Hindlimb muscle (tissue), 1 donor: Measurements from ENCODE around the gene LTB4R. TPM values are rescaled to one million over a fixed set of nuclear protein-coding genes. Genes with fewer than 3 reads are reported as not detected.
A peak's percentile ranks its signal among the peaks of the same experiment; 100 is the strongest.

Experiments used
- DNase-seq: peaks from one replicate; pipeline ENCODE4 v3.0.0-alpha.2; 2013
- polyA plus RNA-seq: library from polyadenylated mRNA; unstranded; fragments of 120-200 nt; gene quantifications from one replicate; pipeline ENCODE4 v1.2.1, GENCODE V29; 2013; ENCODE audit not compliant: insufficient read length

Gene LTB4R
- polyA plus RNA-seq, 1 donor: 3.5 TPM

DNA sequence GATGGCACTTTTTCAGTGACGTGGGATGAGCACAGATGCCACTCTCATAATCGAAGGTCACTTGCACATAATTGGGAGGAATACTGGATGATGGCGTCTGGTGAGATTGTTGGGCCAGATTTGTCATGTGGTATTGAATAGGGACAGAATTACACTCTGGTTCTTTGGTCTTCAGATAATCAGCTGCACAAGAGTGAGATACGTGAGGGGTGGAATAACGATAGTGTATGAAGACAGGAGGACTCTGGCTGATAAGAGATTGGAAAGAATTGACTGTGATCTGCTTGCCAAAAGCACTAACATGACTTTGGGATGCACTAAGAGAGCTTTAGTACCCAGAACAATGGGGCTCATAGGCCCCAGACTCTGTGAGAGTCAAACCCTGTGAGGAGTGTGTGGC, 32.9 kb upstream of the LTB4R start:
- no peak for DNase-seq

DNA sequence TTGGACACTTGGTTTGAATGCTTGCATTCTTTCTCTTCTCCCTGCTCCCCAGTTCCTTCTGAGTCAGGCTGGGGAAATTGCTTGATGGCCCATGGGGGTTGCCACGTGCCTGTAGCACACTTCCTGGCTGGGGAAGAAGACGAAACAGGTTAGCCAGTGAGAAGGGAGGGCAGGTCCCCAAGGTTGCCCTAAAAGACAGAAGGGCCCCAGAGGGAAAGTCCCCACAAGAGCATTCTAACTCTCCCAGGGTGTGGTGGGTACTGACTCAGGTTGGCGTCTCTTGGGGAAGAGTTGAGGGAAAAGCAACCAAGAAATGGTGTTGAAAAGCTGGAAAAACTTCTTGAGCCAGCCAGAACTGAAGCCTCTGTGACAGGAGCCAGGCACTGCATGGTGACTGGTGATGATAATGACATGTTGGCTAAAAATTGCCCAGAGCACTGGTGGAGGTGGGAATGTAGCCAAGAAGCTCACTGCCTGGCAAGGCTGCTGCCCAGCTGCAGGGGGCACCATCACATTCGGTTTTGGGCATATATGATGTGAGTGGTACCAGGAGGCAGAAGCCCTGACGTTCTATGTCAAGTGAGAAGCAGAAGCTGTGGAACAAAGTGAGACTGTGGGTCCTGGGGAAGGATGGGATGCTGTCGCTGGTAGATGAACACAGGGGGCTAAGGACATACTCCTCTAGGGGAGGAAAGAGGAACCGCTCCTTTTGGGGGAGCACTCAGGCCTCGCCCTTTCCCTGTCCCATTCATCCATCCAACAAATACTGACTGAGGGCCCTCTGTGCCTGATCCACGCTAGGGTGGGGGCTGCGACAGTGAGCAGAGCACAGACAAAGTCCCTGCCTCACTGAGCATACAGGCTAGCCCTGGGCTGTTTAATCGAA, 31.8 kb upstream of the LTB4R start:
- DNase-seq: no peak

DNA sequence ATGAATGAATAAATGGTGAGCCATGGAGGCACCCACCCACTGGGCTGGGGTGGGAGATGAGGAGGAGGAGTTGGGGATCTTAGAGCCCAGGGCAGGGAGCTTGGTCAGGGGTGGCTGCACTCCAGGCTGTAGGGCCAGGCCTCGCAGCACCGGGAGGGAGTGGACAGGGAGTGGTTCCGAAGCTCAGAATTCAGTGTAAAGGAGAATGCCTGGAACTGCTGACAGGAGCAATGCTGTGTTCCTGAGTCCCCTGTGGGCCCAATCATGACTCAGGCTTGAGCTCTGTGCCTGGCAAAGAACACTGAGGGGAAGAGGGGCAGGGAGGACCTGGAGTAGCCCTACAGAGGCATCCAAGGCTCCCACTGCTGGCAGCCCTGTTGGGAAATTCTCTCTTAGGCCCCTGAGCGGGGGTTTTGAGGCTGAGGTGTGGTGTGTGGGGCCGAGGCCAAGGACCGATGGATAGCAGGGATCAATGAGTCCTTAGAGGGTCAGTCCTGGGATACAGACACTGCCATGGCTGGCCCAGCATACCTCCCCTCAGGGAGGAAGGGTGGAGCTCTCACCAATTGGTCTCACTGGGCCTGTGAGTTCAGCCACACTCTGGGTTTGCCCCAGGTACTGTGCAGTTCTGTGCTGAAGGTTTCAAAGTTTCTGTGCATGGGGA, 30.4 kb upstream of the LTB4R start:
- DNase-seq: no peak

DNA sequence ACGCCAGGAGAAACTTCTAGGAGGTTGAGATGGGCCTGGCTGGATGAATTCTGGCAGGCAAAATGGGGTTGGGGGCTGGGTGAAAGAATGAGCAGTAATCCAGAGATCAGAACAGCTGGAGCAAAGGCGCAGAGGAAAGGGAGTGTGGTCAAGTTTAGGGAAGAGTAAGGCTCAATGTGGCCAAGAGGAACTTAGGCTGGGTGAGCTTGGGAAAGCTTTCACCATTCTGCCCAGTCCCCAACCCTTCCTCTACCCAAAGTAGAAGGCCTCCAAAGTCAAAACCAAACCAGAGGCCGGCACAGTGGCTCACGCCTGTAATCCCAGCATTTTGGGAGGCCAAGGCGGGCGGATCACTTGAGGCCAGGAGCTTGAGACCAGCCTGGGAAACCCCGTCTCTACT, 29.7 kb upstream of the LTB4R start:
- no peak for DNase-seq

DNA sequence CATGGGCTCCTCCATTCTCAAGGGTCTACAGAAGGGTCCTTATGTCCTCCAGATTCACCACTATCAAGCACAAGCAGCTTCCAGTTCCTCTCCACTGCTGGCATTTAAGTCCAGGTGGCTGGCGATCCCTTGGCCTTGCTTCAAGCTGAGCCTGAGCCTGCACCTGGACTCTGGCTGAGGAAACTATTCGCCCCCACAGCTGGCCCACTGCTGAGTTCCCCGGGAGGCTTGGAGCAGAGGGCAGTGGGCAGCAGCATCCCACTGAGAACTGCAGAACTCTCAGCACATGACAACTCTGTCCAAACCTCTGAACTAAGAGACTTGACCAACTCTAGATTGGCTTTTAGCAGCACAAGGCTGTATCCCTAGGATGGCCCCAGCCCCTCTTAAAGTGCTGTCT, 28.6 kb upstream of the LTB4R start:
- no peak for DNase-seq

DNA sequence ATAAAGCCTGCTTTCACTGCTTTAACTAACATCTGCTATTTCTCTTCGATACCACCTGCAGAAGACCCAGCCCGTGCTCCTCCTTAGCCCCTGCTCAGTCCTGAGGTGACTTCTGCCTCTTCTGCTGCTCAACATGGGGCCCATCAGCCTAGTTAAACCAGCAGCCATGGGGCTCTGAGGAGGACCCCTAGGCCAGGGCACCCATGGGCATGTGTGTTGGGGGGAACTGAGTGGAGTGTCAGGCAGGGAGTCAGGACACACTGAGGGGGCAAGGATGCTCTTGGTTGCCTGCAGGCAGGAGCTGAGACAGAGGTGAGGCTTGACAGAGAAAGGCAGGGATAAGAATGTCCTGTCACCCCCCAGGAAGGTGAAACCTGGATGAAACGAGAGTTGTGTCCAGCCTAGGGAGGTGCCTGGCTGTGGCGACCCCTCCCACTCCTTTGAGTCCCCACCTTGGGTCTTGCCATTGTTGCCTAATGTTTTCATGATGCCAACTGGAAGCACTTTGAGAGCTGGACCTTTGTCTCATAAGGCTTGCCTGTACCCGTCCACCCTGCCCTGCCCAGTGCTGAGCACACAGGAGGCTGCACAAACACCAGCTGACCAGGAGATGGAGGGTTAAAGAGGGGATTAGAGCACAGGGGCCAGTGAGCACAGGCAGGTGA, 27.4 kb upstream of the LTB4R start:
- no peak for DNase-seq

DNA sequence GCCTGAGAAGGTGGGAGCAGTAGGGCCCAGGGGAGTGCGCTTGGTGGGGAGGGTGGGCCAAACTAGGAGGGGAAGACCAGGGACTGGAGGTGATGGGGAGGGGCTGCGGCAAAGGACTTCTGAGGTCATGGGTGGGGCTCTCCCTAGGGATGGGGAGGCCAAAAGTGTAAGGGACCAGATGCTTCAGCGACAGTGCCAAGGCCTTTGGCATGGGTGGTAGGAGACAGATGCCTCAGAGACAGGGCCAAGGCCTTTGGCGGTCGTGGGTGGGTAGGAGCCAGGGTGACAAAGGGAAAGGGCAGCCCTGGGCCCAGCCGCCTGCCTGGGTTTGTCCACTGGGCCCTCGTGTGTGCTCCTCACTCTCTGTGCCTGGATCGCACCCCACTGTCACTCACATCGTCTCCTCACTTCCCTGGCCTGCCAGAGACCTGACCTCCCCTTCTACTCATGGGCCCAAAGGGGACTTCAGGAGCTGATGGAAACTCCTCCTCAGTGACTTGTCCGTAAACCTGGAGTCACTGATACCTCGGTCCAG, 26.7 kb upstream of the LTB4R start:
- no peak for DNase-seq

DNA sequence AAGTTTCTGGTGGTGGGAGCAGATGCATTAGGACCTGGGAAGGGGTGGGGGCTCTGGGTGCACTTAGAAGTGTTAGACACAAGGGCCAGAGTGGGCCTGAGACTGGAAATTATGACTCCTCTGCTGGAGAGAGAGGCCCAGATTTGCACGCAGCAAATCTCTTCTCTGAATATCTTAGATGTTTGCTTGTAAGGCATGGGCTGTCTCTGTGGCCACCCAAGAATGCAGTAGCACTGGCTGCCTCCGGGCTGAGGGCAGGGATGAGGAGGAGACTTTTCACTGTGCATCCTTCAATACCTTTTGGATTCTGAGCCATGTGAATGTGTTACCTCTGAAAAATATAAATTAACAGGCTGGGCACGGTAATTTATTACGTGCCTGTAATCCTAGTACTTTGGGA, 26.0 kb upstream of the LTB4R start:
- DNase-seq: no peak

DNA sequence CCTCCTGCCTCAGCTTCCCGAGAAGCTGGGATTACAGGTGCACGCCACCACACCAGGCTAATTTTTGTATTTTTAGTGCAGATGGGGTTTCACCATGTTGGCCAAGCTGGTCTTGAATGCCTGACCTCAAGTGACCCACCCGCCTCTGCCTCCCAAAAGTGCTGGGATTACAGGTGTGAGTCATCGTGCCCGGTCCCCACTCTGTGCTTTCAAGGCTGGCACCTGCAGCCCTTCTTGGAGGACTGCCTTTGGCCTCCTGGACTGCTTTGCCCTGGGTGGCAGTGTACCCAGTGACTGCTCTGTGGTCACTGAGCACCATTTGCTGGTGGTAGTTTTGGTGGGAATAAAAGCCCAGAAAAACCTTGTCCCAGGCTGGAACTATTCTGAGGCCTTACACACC, 24.3 kb upstream of the LTB4R start:
- no peak for DNase-seq

DNA sequence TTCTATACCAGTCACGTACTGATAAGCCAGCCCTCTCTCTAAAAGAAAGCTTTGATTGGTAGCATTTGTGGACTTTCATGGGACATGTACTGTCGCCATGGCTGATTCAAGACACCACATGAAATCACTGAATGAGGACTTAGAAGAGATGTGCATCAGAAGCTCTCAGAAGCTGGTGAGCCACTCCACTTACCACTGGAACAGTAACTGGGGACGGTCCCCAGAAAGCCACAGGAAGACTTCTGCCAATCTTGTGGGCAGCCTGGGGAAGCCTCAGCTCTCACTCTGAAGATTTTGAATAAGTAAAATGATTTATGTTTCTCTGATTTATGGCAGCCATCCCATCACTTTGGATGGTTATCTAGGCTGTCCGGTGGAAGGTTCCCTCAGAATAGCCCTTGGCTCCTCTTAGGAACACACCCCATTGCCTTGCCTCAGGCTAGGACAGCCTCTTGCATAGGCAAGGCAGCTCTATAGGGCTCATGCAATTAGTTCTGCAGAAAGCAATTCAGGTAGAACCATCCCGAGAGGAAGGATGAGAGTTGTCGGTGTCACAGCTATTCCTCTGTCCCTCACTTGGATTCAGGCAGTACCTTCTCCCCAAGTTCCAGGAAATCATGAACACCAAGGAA, 21.5 kb upstream of the LTB4R start:
- no peak for DNase-seq

DNA sequence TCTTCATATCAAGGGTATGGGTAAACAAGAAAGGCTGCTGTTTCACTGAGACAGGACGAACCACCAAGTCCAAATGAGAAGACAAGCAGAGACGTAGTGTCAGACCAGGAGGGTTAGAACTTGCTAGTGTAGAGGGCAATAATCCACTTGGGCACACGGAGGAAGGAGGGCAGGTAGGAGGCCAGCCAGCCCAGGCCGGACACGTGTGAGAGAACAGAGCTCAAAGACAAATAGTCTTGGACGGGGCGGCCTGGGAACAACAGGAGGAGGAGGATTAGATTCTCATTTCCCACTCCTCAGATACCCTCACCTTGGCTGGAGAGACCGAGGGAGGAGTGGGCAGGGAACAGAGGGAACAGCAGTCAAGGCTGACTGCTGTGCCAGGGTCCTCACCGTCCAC, 20.6 kb upstream of the LTB4R start:
- DNase-seq: no peak

DNA sequence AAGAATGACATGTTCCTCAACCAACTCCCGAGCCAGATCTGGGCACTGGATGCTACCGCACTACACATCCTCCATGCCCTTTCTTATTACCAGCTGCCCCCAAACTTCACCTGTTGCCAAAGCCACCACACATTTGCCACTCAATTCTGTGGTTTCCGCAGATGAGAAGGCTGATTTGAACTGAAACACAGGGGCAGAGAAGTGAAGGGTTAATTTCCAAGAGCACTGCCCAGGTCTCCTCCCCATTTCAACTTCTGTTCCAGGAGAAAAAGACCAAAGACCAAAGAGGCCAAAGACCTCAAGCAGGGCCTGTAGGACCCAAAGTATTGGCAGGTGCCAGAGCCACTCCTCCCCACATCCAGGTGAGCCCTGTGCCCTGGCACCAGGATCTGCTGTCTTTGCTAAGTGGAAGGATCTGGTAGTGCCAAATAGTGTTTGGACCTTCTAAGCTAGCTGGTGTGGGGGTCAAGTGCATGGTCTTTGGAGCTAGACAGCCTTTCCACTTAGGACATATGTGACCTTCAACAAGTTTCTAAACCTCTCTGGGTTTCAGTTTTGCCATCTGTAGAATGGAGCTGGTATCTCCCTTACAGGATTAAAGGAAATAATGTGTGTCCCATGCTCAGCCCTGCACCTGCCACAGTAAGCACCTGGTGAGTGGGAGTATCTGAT, 19.7 kb upstream of the LTB4R start:
- DNase-seq: no peak

DNA sequence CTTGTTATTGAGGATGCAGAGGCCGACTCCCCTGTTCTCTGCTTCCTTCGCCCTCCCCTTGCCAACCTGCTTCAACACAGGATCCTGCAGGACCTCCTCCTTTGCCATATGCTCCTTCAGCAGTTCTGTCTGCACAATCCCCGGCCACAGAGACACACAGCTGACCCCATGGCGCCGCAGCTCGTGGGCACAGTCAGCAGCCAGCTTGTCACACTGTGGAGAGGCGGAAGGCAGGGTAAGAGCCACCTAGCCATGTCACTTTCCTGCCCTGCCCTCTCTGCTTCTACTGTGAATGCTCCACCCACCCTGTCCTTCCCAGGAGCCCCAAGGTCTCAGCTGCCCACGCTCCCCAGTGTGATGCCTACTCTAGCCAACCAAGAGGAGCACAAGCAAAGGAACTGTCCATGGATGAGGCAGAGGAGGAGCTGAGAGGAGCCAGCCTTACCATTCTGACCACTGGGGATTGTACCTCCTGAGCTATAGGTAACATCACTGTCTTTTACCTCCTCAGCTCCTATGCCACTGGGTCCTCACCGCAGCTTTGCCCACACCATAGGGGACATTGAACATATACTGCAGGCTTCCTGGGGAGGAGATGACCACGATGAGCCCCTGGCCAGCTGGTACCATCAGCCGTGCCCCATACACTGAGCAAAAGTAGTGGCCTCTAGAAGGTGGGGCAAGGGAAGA, 19.0 kb upstream of the LTB4R start:
- DNase-seq: no peak

DNA sequence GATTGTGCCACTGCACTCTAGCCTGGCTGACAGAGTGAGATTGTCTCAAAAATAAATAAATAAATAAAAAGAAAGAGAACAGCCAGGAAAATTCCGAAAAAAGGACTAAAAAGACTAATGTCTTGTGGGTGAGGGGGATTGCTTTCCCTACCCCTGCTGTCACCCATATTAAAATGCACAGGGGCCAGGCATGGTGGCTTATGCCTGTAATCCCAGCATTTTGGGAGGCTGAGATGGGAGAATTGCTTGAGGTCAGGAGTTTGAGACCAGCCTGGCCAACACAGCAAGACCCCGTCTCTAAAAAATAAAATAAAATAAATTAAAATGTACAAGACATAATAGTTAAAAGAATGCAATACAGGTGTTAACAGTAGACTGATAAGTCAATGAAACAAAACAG, 17.8 kb upstream of the LTB4R start:
- DNase-seq: no peak

DNA sequence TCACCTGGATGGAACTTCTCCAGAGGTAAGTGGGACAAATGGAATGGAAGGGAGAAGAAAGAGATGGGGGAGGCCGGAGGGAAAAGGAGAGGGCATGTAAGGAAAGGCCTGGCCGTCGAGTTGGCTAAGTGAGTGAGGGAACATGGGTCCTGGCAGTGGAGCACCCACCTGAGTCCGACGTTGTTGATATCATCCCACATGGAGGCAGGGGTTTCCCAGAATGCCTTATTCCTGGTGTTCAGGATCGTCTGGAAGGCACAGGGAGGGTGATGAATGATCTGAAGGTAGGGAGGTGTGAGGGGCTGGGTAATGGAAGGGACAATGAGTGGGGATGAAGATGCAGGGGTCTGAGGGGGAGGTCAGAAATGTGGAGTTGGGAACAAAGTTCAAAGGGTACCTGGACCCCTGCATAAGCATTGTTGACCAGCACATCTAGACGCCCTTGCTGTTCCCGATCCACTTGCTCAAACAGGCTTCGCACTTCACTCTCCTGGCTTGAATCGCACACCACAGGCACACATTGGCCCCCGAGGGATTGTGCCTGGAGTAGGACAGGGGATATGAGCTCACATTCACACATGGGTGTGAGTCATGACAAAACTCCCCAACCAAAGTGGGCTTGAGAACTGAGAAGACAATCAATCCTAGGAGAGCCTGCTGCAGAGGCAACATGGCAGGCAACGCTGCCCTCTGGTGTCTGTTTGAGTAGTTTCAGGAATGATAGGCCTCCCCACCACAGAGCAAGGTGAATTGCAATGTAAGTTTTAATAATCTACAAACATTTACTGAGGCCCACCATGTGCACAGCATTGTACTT, 14.8 kb upstream of the LTB4R start:
- peak; percentile 58 for DNase-seq

DNA sequence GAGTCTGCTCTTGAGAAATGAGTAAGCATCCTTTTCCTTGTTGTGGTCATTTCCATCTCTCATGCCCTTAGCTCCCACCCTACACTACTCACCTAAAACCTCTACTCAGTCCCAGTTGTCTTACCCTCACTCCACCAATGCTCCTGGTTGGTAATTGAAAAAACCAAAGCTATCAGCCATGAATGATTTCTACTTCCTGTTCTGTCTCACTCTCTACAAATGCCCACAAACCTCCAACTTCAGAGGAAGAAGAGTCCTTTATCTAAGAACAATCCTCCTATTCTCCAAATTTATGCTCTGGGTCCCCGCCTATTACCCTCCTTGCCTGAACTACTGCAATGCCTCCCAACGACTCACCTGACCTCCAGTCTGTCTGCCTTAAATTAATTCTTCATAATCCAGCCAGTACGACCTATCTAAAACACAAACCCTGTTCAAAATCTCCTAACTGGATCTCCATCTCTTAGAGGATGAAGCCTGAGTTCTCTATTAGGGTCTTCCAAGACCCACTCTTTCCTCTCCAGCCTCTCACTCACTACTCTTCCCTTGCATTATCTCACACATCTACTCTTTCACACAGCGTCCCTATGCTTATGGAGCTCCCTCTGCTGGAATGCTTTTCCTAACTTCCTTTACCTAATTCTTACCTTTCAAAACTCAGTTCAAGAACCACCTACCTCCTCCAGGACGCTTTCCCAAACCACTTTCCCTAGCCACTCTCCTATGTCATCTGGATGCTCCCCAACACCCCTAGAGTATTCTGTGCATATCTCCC, 13.9 kb upstream of the LTB4R start:
- DNase-seq: no peak

DNA sequence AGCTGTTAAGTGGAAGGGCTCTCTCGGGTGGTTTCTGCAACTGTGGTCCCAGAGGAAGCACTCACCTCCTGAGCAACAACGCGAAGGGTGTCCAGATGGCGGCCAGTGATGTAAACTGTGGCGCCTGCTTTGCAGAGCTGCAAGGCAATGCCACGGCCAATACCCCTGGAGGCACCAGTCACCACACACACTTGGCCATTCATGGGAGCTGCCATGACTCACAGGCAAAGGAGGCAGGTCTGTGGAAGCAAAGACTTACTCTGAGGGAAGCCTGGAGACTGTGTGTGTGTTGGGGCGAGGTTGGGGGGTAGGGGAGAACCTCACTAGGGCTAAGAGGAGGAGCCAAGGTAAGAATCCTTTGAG, 12.4 kb upstream of the LTB4R start:
- DNase-seq: no peak

DNA sequence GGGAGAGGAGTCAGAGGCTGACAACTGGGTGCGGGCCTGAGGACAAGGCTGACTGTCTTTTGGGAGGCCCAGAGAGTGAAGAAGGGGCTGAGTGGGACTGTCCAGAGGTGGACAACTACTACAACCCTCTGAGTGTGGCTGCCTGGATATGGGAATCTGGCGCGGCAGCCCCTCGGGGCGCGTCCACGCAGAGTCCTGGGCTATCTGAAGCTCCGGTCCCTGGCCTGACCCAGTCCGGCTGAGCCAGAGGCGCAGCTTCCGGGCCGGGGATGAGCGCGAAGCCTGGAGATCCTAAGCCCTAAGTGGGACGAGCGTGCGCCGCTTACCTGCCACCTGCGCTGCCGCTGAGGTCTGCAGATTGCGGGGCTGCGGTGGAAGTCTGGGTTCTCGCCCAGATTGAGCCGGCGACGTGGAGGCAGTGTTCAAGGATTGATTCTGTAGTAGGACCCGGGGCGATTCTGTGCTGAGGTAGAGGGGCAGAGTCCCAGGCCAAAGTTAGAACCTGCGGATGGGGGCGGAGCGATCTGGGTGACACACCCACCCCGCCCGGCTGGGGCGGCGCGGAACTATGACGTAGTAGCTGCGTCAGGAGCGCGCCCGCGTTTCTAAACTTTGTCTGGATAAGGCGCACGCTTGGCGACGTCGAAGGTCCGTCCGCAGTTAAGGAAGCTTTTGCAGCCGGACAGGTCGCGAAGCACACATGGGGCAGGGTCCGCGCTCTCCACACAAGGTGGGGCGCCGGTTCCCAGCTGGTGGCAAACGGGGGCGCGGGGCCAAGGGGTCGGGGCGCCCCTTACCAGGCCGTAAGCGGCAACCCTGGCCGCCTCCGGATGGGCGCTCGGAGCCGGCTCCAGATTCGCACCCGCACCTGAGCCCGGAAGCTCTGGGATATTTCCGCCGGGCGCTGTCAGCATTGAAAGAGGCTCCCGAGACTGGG, 11.8 kb upstream of the LTB4R start, which contains the start of the genes DHRS1 and NOP9:
Gene DHRS1 (minus strand): TSS at position 526 of the 937 bp plus-strand sequence. CDS start 674 bp downstream, outside the sequence.
Gene NOP9 (plus strand): TSS at position 596 of the 937 bp plus-strand sequence. CDS start 105 bp downstream, at position 701.
- DNase-seq: peak; percentile 92
